K562 (cell line): ENCODE results near the gene C10orf105. TPM values are rescaled to one million over a fixed set of nuclear protein-coding genes. Genes with fewer than 3 reads are reported as not detected.

ENCODE experiments used
- E2F4 ChIP-seq: sonication (generic); formaldehyde crosslinking; IDR thresholded peaks from 2 replicates; pipeline ENCODE4 v1.8.0; 2022; ENCODE audit warnings: mild to moderate bottlenecking, low read depth, missing genetic modification reagents
- HBP1 ChIP-seq: fragments of 450-650 bp; formaldehyde crosslinking; IDR thresholded peaks from 2 replicates; pipeline ENCODE4 v1.4.0; 2022; ENCODE audit warnings: missing genetic modification characterization
- NKRF ChIP-seq: fragments of 450-650 bp; IDR thresholded peaks from 2 replicates; pipeline ENCODE4 v1.6.1; 2016; ENCODE audit warnings: borderline replicate concordance
- PATZ1 ChIP-seq: fragments of 250-450 bp; sonication (Bioruptor Pico); IDR thresholded peaks from 2 replicates; pipeline ENCODE4 v1.5.0; 2020; ENCODE audit warnings: mild to moderate bottlenecking, borderline replicate concordance
- POLR2AphosphoS5 ChIP-seq: IDR thresholded peaks from 2 replicates; pipeline ENCODE4 v1.6.1; 2011; ENCODE audit warnings: mild to moderate bottlenecking, low read depth, low read length, moderate library complexity; ENCODE audit not compliant: control insufficient read depth, insufficient read depth
- RREB1 ChIP-seq: fragments of 250-450 bp; sonication (Bioruptor Pico); IDR thresholded peaks from 2 replicates; pipeline ENCODE4 v1.4.0; 2020
- SREBF2 ChIP-seq: sonication (generic); formaldehyde crosslinking; IDR thresholded peaks from 2 replicates; pipeline ENCODE4 v1.4.0; 2020; ENCODE audit warnings: mild to moderate bottlenecking, missing genetic modification reagents
- TFE3 ChIP-seq: fragments of 450-650 bp; formaldehyde crosslinking; IDR thresholded peaks from 2 replicates; pipeline ENCODE4 v1.4.0; 2020; ENCODE audit warnings: mild to moderate bottlenecking, mixed read lengths
- ZFP1 ChIP-seq: fragments of 450-650 bp; formaldehyde crosslinking; IDR thresholded peaks from 2 replicates; pipeline ENCODE4 v1.4.0; 2020; ENCODE audit warnings: mild to moderate bottlenecking, mixed read lengths
- polyA plus RNA-seq, 8 experiments: library from polyadenylated mRNA; depleted of rRNA in 4 of 8; stranded (reverse) in 5 of 8; unstranded in 3 of 8; fragments of >200 nt; fragmentation: Nextera tagmentation in 2 of 8; fragmentation: Illumina TruSeq in 1 of 8; extraction: Ambion mirVana in 2 of 8; extraction: Trizol in 1 of 8; gene quantifications; 2 replicates each; pipeline versions ENCODE4 v1.2.1 to v1.2.3, GENCODE V29; 2011 to 2014; ENCODE audit warnings: inconsistent platforms in 1 of 8, missing spikeins in 1 of 8
- total RNA-seq, 7 experiments: library from RNA; depleted of rRNA in 6 of 7; stranded (reverse); fragments of >200 nt in 6 of 7; fragmentation: Illumina TruSeq in 2 of 7; extraction: Trizol in 2 of 7; gene quantifications; 2 replicates each; pipeline versions ENCODE4 v1.2.1 to v1.2.3, GENCODE V29; 2011 to 2021; ENCODE audit warnings: low replicate concordance in 1 of 7

Gene C10orf105
- total and polyA plus RNA-seq, 9 of the 15 experiments (the other 6 are each of a cell fraction or from before 2014, with no cell fraction given): 0.03 to 0.25 (median 0.04) TPM; not detected in 3

- TF ChIP-seq E2F4 (CRISPR knock-in tag) (no peak), TFE3 (CRISPR knock-in tag) (no peak), ZFP1 (CRISPR knock-in tag) (no peak), HBP1 (no peak), NKRF (no peak), PATZ1 (CRISPR knock-in tag) (peak; percentile 72; the same call in 1 of the 2 replicates), SREBF2 (CRISPR knock-in tag) (no peak), POLR2AphosphoS5 (no peak), RREB1 (CRISPR knock-in tag) (no peak)
Measured at GRCh38 chr10:71754562-71754961, 35.0 kb upstream of the C10orf105 start (continued).
